ENCODE measurements around the gene AQP12A.

AQP12A gene

DNA sequence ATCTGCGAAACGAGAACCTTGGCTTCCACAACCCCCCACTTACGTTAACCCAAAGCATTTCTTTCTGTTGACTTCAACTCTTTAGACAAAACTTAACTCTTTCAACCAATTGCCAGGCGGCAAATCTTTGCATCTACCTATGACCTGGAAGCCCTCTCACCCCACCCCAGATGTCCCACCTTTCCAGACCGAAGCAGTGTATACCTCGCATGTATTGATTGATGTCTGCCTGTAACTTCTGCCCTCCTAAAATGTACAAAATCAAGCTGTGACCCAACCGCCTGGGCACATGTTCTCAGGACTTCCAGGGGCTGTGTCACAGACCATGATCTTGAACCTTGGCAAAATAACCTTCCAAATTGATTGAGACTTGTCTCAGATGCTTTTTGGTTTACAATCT, 21.3 kb upstream of the AQP12A start:
- Histone ChIP-seq H3F3A (ENCODE audit: insufficient read depth) (no peaks in the 10 kb centered on the region), H3K9me3 (ENCODE audit: insufficient read depth, low read length) (no peaks in the 10 kb centered on the region), H4K20me1 (ENCODE audit: low read depth, low read length) (no peaks in the 10 kb centered on the region), H2AFZ (ENCODE audit: low read depth, low read length, severe bottlenecking) (no peak overlapping the region), H3K79me2 (ENCODE audit: insufficient read depth, low read length) (no peaks in the 10 kb centered on the region), H3K9ac (ENCODE audit: low read length) (no peak overlapping the region), H3K9me2 (replicated peaks; ENCODE audit: insufficient read depth, low read length) (no peaks in the 10 kb centered on the region), H3K36me3 (ENCODE audit: low read length) (no peaks in the 10 kb centered on the region), H3K27ac (ENCODE audit: low read depth, low read length) (no peak overlapping the region), H3K27me3 (ENCODE audit: low read length) (no peaks in the 10 kb centered on the region), H3K4me2 (ENCODE audit: low read depth, low read length, poor library complexity, severe bottlenecking) (no peak overlapping the region), H3K4me3 (ENCODE audit: insufficient read depth, low read length, poor library complexity, severe bottlenecking) (no peak overlapping the region)
- TF ChIP-seq, protein P1, sequence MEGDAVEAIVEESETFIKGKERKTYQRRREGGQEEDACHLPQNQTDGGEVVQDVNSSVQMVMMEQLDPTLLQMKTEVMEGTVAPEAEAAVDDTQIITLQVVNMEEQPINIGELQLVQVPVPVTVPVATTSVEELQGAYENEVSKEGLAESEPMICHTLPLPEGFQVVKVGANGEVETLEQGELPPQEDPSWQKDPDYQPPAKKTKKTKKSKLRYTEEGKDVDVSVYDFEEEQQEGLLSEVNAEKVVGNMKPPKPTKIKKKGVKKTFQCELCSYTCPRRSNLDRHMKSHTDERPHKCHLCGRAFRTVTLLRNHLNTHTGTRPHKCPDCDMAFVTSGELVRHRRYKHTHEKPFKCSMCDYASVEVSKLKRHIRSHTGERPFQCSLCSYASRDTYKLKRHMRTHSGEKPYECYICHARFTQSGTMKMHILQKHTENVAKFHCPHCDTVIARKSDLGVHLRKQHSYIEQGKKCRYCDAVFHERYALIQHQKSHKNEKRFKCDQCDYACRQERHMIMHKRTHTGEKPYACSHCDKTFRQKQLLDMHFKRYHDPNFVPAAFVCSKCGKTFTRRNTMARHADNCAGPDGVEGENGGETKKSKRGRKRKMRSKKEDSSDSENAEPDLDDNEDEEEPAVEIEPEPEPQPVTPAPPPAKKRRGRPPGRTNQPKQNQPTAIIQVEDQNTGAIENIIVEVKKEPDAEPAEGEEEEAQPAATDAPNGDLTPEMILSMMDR (IDR thresholded peaks at IDR 0.05; ENCODE audit: insufficient read depth, low read length, poor library complexity, severe bottlenecking) = no peak
- TF ChIP-seq EZH2phosphoT487 (conservative IDR thresholded peaks at IDR 0.05; ENCODE audit: low read length) = no peak

DNA sequence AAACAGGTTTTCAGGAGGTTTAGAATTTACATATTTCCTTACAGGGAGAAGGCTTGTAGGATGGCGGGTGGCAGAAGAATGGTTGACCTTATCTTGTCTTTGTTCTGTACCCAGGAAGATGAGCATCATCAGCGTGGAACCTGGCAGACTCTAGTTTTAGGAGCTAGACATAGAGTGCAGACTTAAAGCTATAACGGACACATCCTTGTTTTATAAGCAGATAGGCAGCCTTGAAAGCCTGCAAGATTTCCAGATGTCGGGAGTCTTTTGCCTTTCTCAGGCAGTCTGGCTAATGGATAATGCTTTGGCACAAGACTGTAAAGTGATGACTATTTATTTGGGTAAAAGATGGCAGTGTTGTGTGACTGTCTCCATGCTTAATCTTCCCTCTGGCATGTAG, 20.7 kb upstream of the AQP12A start:
- Histone ChIP-seq H3K27ac (ENCODE audit: low read depth, low read length) (no peak overlapping the region), H3F3A (ENCODE audit: insufficient read depth) (no peaks in the 10 kb centered on the region), H4K20me1 (ENCODE audit: low read depth, low read length) (no peaks in the 10 kb centered on the region), H3K9ac (ENCODE audit: low read length) (no peak overlapping the region), H3K79me2 (ENCODE audit: insufficient read depth, low read length) (no peaks in the 10 kb centered on the region), H2AFZ (ENCODE audit: low read depth, low read length, severe bottlenecking) (no peak overlapping the region), H3K4me3 (ENCODE audit: insufficient read depth, low read length, poor library complexity, severe bottlenecking) (no peak overlapping the region), H3K9me3 (ENCODE audit: insufficient read depth, low read length) (no peaks in the 10 kb centered on the region), H3K27me3 (ENCODE audit: low read length) (no peaks in the 10 kb centered on the region), H3K4me2 (ENCODE audit: low read depth, low read length, poor library complexity, severe bottlenecking) (no peak overlapping the region), H3K36me3 (ENCODE audit: low read length) (no peaks in the 10 kb centered on the region), H3K9me2 (replicated peaks; ENCODE audit: insufficient read depth, low read length) (no peaks in the 10 kb centered on the region)
- TF ChIP-seq, protein P1 (IDR thresholded peaks at IDR 0.05; ENCODE audit: insufficient read depth, low read length, poor library complexity, severe bottlenecking) = no peak
- TF ChIP-seq EZH2phosphoT487 (conservative IDR thresholded peaks at IDR 0.05; ENCODE audit: low read length) = no peak

DNA sequence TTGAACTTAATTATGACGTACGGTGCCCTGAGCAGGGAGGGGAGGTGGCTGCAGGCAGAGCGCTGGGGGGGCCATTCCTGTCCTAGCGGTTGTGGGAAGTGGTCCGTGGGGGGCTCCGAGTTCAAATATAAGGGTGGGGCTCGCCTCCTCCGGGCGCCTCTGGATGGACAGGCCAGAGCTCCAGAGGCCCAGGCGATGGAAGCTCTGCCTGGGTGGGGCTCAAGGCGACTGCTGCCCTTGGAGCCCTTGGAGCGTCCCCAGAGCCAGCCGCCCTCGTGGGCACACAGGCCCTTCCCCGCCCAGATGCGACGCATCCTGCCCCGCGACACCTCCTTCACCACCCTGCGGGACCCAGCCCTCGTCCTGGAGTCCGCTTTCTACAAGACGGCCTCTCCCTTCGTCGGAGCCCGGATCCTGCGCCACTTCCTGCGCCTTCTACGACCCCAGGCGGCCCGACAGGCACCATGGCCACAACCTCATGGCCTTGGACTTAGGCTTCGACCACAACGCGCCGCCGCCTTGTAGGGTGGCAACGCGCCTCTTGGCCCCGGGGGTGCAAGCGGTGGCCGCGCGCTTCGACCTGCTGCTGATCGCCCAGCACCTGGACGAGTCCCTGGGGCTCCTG, 19.5 kb upstream of the AQP12A start:
- Histone ChIP-seq H4K20me1 (ENCODE audit: low read depth, low read length) (no peaks in the 10 kb centered on the region), H3K27ac (ENCODE audit: low read depth, low read length) (no peak overlapping the region), H3K4me2 (ENCODE audit: low read depth, low read length, poor library complexity, severe bottlenecking) (no peak overlapping the region), H3K79me2 (ENCODE audit: insufficient read depth, low read length) (no peaks in the 10 kb centered on the region), H3K27me3 (ENCODE audit: low read length) (no peaks in the 10 kb centered on the region), H3K9me2 (replicated peaks; ENCODE audit: insufficient read depth, low read length) (no peaks in the 10 kb centered on the region), H3K9me3 (ENCODE audit: insufficient read depth, low read length) (no peaks in the 10 kb centered on the region), H3F3A (ENCODE audit: insufficient read depth) (no peaks in the 10 kb centered on the region), H3K9ac (ENCODE audit: low read length) (no peak overlapping the region), H2AFZ (ENCODE audit: low read depth, low read length, severe bottlenecking) (no peak overlapping the region), H3K36me3 (ENCODE audit: low read length) (no peaks in the 10 kb centered on the region), H3K4me3 (ENCODE audit: insufficient read depth, low read length, poor library complexity, severe bottlenecking) (no peak overlapping the region)
- TF ChIP-seq, protein P1 (IDR thresholded peaks at IDR 0.05; ENCODE audit: insufficient read depth, low read length, poor library complexity, severe bottlenecking) = no peak
- no peak for TF ChIP-seq EZH2phosphoT487 (conservative IDR thresholded peaks at IDR 0.05; ENCODE audit: low read length)
